Neural cell (in vitro differentiated cells): ENCODE data around the gene MCL1. TPM values are rescaled to one million over a fixed set of nuclear protein-coding genes. Genes with fewer than 3 reads are reported as not detected.

Source experiments
- H2AFZ ChIP-seq: fragments of 200-600, 300-800 bp; sonication (generic), shearing (Covaris generic); 2 replicates; pipeline ENCODE4 v1.6.0; 2014; ENCODE audit warnings: low read depth, mild to moderate bottlenecking, antibody characterized with exemption, low read length, moderate library complexity
- H3F3A ChIP-seq: fragments of 200-600 bp; shearing (Covaris generic); 2 replicates; pipeline ENCODE4 v1.6.1; 2016; ENCODE audit warnings: mild to moderate bottlenecking, moderate library complexity, mixed read lengths, antibody characterized with exemption, low read length; ENCODE audit not compliant: insufficient read depth, poor library complexity, severe bottlenecking
- H3K27ac ChIP-seq: fragments of 200-600, 300-800 bp; sonication (generic), shearing (Covaris generic); 2 replicates; pipeline ENCODE4 v1.5.1; 2014; ENCODE audit warnings: mild to moderate bottlenecking, low read length, moderate library complexity
- H3K27me3 ChIP-seq: fragments of 300-800, 200-600 bp; sonication (generic), shearing (Covaris generic); 2 replicates; pipeline ENCODE4 v1.6.0; 2014; ENCODE audit warnings: mild to moderate bottlenecking, low read depth, low read length, moderate library complexity; ENCODE audit not compliant: insufficient read depth
- H3K36me3 ChIP-seq: fragments of 300-800, 200-600 bp; sonication (generic), shearing (Covaris generic); 2 replicates; pipeline ENCODE4 v1.5.1; 2014; ENCODE audit warnings: mild to moderate bottlenecking, antibody characterized with exemption, low read length, moderate library complexity; ENCODE audit not compliant: insufficient read depth
- H3K4me2 ChIP-seq: fragments of 300-800, 200-600 bp; sonication (generic), shearing (Covaris generic); 2 replicates; pipeline ENCODE4 v1.6.0; 2014; ENCODE audit warnings: mild to moderate bottlenecking, low read length
- H3K4me3 ChIP-seq: fragments of 300-800, 200-600 bp; sonication (generic), shearing (Covaris generic); 2 replicates; pipeline ENCODE4 v1.5.1; 2014; ENCODE audit warnings: mild to moderate bottlenecking, low read length, moderate library complexity
- H3K79me2 ChIP-seq: fragments of 200-600 bp; shearing (Covaris generic); replicated peaks from 2 replicates; pipeline ENCODE4 v1.6.0; 2014; ENCODE audit warnings: mild to moderate bottlenecking, low read length, moderate library complexity; ENCODE audit not compliant: insufficient read depth
- H3K9ac ChIP-seq: fragments of 300-800, 200-600 bp; sonication (generic), shearing (Covaris generic); 2 replicates; pipeline ENCODE4 v1.6.1; 2016; ENCODE audit warnings: mild to moderate bottlenecking, low read length, mixed read lengths
- H3K9me2 ChIP-seq: fragments of 200-600 bp; shearing (Covaris generic); 2 replicates; pipeline ENCODE4 v1.6.1; 2016; ENCODE audit warnings: mild to moderate bottlenecking, low read length, mixed read lengths; ENCODE audit not compliant: insufficient read depth
- H3K9me3 ChIP-seq: fragments of 200-600, 300-800 bp; sonication (generic), shearing (Covaris generic); 2 replicates; pipeline ENCODE4 v1.6.1; 2016; ENCODE audit warnings: mild to moderate bottlenecking, mixed run types, low read length, moderate library complexity, mixed read lengths
- H4K20me1 ChIP-seq: fragments of 200-600 bp; shearing (Covaris generic); 2 replicates; pipeline ENCODE4 v1.6.1; 2016; ENCODE audit warnings: mild to moderate bottlenecking, mixed run types; ENCODE audit not compliant: insufficient read depth
- CTCF ChIP-seq: fragments of 450-650 bp; IDR thresholded peaks from 2 replicates; pipeline ENCODE4 v1.5.1; 2014; ENCODE audit warnings: antibody characterized with exemption, mild to moderate bottlenecking, moderate library complexity; ENCODE audit not compliant: poor library complexity, severe bottlenecking
- EP300 ChIP-seq: fragments of 450-650 bp; conservative IDR thresholded peaks from 2 replicates; pipeline ENCODE4 v1.6.1; 2014; ENCODE audit warnings: antibody characterized with exemption, mild to moderate bottlenecking, moderate library complexity; ENCODE audit not compliant: poor library complexity, severe bottlenecking
- EZH2 ChIP-seq: fragments of 200-600, 300-800 bp; shearing (Covaris generic), sonication (generic); IDR thresholded peaks from 2 replicates; pipeline ENCODE4 v1.6.1; 2014; ENCODE audit warnings: antibody characterized with exemption, low read length, borderline replicate concordance, mild to moderate bottlenecking; ENCODE audit not compliant: insufficient read depth, poor library complexity, severe bottlenecking
- MXI1 ChIP-seq: fragments of 450-650 bp; conservative IDR thresholded peaks from 2 replicates; pipeline ENCODE4 v1.6.1; 2014; ENCODE audit warnings: antibody characterized with exemption, mild to moderate bottlenecking; ENCODE audit not compliant: poor library complexity, severe bottlenecking
- POLR2AphosphoS5 ChIP-seq: IDR thresholded peaks from 2 replicates; pipeline ENCODE4 v1.6.1; 2012
- RAD21 ChIP-seq: fragments of 450-650 bp; conservative IDR thresholded peaks from 2 replicates; pipeline ENCODE4 v1.6.1; 2014; ENCODE audit warnings: antibody characterized with exemption, mild to moderate bottlenecking, moderate library complexity
- SMC3 ChIP-seq: fragments of 450-650 bp; conservative IDR thresholded peaks from 2 replicates; pipeline ENCODE4 v1.6.1; 2014; ENCODE audit warnings: antibody characterized with exemption, mild to moderate bottlenecking, moderate library complexity; ENCODE audit not compliant: poor library complexity
- TAF1 ChIP-seq: IDR thresholded peaks from 2 replicates; pipeline ENCODE4 v1.6.1; 2012; ENCODE audit warnings: low read depth
- polyA plus RNA-seq: library from polyadenylated mRNA; depleted of rRNA; stranded (reverse); fragments of >200 nt; gene quantifications from 2 replicates; pipeline ENCODE4 v1.2.3, GENCODE V29; 2014
- TF ChIP-seq, protein P1 (sequence below): IDR thresholded peaks from 2 replicates; pipeline ENCODE4 v1.6.1; 2012; ENCODE audit warnings: borderline replicate concordance

Gene MCL1
- polyA plus RNA-seq, 1 donor from 2014 or later, result 171 TPM

DNA sequence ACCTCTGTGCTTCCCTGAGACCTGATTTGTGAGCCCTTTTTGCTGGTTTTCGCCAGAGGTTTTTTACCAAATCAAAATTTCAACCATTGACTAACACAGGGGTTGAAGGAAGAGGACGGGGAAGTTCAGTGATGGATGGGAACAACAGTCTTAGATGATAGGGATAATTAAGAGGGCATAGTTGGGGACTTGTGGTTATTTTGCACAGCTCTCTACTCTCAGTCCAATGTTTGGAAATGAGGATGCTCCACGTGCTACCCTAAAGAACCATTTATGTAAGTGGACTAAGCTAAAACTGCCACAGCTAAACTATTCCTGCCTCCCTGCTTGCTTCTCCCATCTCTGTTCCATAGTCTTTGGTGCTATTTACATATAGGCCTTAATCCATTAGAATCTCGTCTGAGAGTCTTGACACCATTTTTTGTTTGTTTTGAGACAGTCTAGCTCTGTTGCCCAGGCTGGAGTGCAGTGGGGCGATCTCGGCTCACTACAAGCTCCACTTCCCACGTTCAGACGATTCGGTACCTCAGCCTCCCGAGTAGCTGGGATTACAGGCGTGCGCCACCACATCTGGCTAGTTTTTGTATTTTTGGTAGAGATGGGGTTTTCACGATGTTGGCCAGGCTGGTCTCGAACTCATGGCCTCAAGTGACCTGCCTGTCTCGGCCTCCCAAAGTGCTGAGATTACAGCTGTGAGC is 684 bp upstream of the MCL1 start:
- Histone ChIP-seq H3K9me3 (no peaks in the 10 kb centered on the region), H3K27ac (peak overlapping the region; percentile 100), H3K27me3 (no peaks in the 10 kb centered on the region), H3K79me2 (peaks cover 39% of the 10 kb centered on the region), H3K9me2 (no peaks in the 10 kb centered on the region), H4K20me1 (peaks cover 21% of the 10 kb centered on the region), H3K4me3 (peak overlapping the region; percentile 100), H2AFZ (peak overlapping the region; percentile 30), H3F3A (peaks cover 9% of the 10 kb centered on the region), H3K9ac (peak overlapping the region; percentile 100), H3K4me2 (peak overlapping the region; percentile 90), H3K36me3 (peaks cover 16% of the 10 kb centered on the region)
- TF ChIP-seq MXI1 (peak; percentile 18), TAF1 (no peak)

DNA sequence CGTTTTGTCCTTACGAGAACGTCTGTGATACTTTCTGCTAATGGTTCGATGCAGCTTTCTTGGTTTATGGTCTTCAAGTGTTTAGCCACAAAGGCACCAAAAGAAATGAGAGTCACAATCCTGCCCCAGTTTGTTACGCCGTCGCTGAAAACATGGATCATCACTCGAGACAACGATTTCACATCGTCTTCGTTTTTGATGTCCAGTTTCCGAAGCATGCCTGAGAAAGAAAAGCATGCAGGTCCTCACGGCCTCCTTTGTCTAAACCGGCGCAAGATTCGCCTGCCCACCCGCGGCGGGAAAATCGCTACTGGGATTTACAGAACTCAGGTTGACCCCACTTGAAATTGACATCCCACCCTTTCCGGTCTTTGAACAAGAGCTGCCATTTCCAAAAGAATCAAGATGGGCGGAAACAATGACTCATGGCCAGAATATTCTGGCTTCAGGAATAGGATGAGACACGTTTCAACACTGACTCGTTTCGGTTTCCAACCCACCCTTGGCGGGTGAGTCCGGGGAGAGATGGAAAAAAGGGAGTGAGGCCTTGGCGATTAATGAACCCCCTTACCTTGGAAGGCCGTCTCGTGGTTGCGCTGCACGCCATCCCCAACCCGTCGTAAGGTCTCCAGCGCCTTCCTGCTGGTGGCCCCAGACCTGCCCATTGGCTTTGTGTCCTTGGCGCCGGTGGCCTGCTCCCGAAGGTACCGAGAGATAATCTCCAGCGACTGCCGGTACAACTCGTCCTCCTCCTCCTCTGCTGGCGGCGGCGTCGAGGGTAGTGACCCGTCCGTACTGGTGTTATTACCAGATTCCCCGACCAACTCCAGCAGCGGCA is 919 bp downstream of the MCL1 start:
- peaks cover 16% of the 10 kb centered on the region for H3K36me3 ChIP-seq

More for the DNA sequence above, 919 bp downstream of the MCL1 start:
- peaks cover 27% of the 10 kb centered on the region for H4K20me1 ChIP-seq
- H3K79me2 ChIP-seq, result peaks cover 54% of the 10 kb centered on the region
- peak overlapping the region; percentile 100 for H3K9ac ChIP-seq
- peak overlapping the region; percentile 100 for H3K4me3 ChIP-seq
- TF ChIP-seq EP300 (no peak), TAF1 (no peak), POLR2AphosphoS5 (no peak), RAD21 (no peak), EZH2 (no peak), SMC3 (no peak), CTCF (no peak), MXI1 (peak; percentile 50)
- TF ChIP-seq, protein P1, sequence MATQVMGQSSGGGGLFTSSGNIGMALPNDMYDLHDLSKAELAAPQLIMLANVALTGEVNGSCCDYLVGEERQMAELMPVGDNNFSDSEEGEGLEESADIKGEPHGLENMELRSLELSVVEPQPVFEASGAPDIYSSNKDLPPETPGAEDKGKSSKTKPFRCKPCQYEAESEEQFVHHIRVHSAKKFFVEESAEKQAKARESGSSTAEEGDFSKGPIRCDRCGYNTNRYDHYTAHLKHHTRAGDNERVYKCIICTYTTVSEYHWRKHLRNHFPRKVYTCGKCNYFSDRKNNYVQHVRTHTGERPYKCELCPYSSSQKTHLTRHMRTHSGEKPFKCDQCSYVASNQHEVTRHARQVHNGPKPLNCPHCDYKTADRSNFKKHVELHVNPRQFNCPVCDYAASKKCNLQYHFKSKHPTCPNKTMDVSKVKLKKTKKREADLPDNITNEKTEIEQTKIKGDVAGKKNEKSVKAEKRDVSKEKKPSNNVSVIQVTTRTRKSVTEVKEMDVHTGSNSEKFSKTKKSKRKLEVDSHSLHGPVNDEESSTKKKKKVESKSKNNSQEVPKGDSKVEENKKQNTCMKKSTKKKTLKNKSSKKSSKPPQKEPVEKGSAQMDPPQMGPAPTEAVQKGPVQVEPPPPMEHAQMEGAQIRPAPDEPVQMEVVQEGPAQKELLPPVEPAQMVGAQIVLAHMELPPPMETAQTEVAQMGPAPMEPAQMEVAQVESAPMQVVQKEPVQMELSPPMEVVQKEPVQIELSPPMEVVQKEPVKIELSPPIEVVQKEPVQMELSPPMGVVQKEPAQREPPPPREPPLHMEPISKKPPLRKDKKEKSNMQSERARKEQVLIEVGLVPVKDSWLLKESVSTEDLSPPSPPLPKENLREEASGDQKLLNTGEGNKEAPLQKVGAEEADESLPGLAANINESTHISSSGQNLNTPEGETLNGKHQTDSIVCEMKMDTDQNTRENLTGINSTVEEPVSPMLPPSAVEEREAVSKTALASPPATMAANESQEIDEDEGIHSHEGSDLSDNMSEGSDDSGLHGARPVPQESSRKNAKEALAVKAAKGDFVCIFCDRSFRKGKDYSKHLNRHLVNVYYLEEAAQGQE, result peak; percentile 69
- H3K4me2 ChIP-seq, result peak overlapping the region; percentile 93
- H3K9me3 ChIP-seq, result no peaks in the 10 kb centered on the region
- no peaks in the 10 kb centered on the region for H3K27me3 ChIP-seq
- peak overlapping the region; percentile 100 for H3K27ac ChIP-seq
- peak overlapping the region; percentile 11 for H2AFZ ChIP-seq
- peaks cover 9% of the 10 kb centered on the region for H3F3A ChIP-seq
- no peaks in the 10 kb centered on the region for H3K9me2 ChIP-seq
